ELF-1 (cell line): ENCODE measurements around the gene GAS2L3.
"Not testable (repeated sequence)": the region's sequence is repeated elsewhere in the genome, so short reads cannot be mapped to it uniquely, and the experiment has no call there.

Experiments used
- DNase-seq: peaks from one replicate; pipeline ENCODE4 v3.0.0-alpha.2; 2016; ENCODE audit warnings: low read depth, low spot score

GAS2L3 gene

DNA sequence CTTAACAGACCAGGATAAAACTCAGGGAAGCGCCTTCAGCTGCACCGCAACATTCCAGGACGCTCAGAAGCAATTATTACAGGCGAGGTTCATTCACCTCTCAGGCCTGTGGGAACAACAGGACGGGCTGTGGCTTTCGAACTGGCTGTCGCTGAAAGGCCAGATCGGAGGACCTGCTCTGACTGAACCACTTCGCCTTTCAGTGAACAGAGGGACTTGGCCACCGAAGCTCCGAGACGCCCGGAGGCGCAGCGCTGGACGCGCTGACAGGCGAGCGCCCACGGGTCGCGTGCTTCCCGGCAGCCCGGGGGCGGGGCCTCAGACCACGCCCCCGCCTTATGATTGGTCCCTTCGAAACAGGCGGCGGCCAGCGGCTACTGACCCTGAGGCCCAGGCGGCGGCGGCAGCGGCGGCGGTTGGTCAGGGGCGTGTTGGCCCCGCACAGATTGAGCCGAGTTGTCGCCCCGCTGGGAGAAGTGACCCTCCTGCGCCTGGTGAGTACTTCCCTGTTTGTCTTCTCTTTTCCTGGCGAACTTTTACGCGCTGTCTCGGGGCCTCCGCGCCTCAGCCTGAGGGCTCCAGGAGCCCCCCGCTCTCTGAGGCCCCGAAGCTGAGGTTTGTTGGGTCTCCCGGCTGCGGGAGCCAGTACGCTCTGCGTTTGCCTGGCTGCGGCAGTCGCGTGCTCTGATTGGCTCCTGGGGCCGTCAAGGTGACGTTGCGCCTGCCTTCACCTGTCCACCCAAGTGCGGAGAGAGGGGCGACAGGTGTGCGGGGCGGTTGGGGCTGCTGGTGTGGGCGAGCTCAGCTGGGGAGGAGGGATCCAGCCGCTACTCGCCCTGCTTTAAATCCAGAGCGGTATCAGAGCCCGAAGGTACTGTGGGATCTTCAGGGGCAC, at the start of gene GAS2L3:
GAS2L3 (plus strand) TSS at position 393 of the 895 bp plus-strand sequence. CDS start 21,221 bp downstream, outside the sequence.
- DNase-seq: peak; percentile 97

DNA sequence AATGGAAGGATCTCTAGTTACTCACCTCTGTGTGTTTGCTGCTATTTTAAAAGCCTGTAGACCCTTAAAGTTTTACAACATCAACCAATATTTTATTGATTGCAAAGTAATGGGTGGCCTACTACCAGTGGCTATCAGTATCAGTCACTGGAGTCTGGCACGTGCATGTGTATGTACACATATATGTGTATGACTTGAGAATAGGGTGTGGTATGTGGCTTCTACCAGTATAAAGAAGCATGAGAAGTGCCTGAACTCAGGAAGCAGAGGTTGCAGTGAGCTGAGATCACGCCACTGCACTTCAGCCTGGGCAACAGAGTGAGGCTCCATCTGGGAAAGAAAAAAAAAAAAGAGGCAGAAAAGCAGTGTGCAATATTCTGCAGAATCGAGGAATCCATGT, 45.5 kb upstream of the GAS2L3 start:
- DNase-seq: no peak

DNA sequence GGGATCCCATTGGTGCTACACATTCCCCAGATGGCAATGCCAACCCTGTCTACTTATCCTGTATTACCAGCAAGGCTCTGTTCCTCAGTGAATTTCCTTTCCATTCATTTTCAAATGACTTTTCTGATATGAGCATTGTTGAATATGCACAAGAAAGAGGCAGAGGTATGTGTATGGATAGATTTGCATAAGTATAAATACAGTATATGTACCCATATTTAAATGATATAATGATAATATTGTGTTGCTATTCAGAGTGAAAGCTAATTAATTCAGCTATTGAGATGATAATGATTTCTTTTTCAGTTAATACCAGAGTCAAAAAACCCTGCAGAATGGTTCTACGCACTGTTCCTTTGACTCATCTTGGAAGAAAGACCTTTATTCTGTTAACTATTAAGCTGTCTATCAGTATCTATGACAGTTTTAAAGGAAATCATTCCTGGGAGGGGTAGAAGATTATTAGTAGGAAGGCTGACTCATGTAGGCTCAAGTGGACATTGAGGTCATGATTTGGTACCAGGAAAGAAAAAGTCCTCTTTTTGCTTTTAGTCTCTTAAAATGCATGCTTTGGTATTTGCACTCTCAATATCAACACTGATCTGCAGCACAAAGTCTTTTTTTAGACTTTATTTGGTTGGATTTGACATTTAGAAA, 44.9 kb upstream of the GAS2L3 start:
- DNase-seq: no peak

DNA sequence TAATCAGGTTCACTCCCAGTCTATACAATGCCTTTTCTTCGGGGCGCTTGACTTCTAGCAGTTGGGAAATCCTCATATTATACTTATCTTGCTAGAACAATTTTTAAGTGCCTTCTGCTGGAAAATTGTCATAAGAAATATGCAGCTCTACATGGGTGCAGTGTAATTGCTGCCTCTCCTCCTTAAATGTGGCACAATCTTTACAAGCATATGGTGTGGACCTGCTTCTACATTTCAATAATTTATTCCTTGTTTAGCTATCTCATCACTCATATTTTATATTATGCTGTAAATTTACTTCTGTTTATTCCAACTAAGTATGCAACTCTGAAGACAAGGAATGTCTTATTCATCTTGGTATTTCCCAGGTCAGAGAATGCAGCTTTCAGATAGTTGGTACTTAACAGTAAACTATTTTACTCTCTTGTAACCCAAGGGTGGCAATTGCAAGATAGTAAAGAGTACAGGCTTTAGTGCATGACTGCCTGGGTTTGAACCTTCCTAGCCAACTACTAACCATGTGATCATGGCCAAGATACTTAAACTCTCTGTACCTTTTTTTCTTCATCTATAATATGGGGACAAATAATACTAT, 43.6 kb upstream of the GAS2L3 start:
- no peak for DNase-seq

GRCh38 chr12:100533376-100533775, 40.1 kb upstream of the GAS2L3 start:
- no peak for DNase-seq

DNA sequence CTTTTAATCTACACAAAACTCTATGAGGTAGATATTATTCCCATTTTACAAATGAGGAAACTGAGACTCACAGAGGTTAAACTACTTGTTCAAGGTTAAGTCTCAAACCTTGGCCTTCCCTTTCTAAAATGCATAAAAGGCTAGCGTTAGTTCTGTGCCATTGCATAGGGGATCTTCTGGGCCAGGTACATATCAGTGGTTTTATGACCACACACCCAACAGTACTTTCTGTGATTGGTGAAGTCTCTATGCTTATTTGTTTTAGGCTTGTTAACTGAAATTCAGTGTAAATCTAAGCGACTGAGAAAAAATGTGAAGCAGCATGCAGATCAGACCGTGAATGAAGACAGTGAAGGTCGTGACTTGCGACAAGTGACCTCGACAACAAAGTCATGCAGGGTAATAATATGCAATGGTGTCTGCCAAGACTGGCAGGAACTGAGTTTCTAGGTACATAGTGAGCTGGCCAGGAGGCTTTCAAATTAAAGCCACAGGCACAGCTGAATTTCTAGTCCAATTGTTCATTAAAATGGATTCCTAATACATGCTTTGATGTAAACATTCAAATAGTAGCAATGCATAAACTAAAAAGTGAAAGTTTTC, 38.8 kb upstream of the GAS2L3 start:
- no peak for DNase-seq

GRCh38 chr12:100539202-100539601, 34.3 kb upstream of the GAS2L3 start:
- DNase-seq: peak; percentile 26

DNA sequence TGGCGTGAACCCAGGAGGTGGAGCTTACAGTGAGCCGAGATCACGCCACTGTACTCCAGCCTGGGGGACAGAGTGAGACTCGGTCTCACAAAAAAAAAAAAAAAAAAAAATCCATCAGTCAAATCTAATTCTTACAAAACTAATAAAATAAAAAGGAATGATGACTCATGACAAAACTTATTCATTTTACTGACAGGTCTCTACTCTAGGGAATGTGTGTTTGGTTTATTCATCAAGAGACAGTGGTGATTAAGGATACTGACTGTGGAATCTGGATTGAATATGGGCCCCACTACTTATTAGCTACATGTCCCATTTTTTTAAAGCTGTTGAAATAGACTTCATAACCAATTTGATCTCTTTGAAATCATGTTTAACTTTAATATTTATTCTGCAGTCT, 29.3 kb upstream of the GAS2L3 start:
- DNase-seq: no peak

- no peak for DNase-seq
Measured at GRCh38 chr12:100545092-100545491, 28.4 kb upstream of the GAS2L3 start.

GRCh38 chr12:100553936-100554335, 19.5 kb upstream of the GAS2L3 start:
- DNase-seq: peak; percentile 3

- DNase-seq: peak; percentile 81
Measured at GRCh38 chr12:100554608-100555077, 18.8 kb upstream of the GAS2L3 start.

DNA sequence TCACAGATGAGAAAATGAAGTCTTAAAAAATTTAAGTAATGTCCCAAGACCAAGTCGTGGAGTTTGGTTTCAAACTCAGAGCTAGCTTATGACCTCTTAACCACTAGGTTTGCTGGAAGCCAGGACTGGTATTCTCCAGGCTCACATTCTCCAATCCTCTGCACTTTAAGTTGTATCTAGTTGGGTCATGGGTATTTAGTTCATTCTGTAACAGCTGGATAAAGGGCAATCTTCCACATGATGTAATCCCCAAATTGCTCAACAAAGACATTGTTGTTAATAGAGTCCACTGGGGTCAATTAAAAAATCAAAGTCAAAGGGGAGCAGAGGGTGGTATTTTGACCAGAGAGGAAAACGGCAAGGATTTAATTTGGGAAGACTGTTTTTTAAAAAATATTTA, 17.8 kb upstream of the GAS2L3 start:
- DNase-seq: no peak

DNA sequence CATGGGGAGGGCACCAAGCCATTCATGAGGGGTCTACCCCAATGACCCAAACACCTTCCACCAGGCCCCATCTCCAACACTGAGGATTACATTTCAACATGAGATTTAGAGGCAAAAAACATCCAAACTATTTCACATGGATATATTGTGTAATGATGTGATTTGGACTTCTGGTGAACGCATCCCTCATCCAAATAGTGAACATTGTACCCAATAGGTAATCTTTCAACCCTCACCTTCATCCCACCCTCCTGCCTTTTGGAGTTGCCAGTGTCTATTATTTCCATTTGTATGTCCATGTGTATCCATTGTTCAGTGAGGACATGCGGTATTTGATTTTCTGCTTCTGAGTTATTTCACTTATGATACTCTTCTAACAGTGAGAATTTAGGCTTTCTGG, 16.1 kb upstream of the GAS2L3 start:
- no peak for DNase-seq

GRCh38 chr12:100559261-100559660, 14.2 kb upstream of the GAS2L3 start:
- DNase-seq: not testable (repeated sequence)

- DNase-seq: no peak
Measured at GRCh38 chr12:100564090-100564489, 9.4 kb upstream of the GAS2L3 start.

DNA sequence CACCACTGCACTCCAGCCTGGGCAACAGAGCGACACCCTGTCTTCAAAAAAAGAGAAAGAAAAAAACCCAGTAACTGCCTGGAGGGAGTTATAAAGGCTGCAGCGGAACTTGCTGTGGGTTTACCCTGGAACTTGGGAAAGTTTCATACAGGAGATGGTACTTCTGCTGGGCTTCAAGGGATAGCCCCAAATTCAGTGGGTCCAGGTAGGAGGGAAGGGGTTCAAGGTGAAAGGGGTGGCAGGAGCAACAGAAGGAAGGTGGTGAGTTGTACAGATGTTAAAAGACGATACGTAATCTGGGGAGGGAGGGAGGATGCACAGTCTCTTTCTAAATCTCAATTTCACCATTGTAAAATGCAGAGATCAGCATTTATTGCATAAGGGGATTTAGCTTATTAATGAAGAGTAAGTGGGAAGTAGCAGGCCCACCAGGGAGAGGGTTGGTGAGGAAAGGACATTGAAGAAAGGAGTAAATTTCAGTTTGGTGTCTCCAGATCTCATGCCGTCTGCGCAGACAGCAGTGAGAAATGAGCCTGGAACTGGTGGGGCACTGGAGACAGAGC, 8.5 kb upstream of the GAS2L3 start:
- DNase-seq: no peak

DNA sequence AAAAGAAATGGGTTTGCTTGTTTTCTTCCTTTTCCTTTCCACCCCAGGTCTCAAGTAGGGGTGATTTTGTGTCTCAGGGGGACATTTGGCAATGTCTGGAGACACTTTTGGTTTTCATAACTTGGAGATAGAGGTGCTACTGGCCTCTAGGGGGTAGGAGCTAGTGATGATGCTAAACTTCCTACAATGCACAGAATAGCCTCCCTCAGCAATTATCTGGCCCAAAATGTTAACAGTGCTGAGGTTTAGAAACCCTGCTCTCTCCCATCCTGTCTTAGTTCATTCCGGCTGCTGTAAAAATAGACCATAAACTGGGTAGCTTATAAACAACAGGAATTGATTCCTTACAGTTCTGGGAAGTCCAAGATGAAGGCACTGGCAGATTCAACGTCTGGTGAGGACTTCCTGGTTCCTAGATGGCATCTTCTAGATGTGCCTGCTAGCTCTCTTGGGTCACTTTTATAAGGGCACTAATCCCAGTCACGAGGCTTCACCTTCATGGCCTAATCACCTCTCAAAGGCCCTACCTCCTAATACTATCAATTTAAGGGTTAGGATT, 7.4 kb upstream of the GAS2L3 start:
- DNase-seq: no peak

DNA sequence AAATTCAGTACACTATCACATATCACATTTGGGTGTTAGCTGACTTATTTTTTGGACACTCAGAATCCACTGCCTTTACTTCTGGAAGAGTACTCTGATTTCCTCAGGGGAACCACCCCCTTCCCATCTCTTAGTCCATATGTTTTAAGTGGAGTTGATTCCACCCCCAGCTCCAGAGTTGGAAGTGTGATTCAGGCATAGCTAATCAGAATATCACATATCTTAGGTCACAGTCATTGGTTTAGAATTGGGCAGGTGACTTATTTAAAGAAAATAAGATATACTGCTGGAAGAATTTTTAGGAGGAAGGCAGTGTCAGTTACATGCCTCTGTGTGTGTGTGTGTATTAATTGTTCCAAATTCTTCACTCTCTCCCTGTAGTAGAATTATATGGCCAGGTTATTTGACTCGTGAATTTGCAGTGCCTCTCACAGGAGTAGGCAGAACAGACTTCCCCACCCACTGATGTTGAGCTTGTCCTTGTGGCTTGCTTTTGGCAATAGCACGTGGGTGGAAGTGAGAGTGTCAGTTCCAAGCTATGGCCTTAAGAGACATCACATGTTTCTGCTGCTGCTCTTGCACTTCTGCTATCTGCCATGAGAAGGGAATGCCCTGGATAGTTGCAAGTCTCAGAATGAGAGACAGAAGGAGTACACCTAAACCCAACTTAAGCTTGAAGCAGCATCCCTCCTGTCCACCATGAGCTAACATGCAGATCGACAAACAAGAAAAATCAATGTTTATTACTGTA, 6.4 kb upstream of the GAS2L3 start:
- DNase-seq: no peak

GRCh38 chr12:100567945-100568344, 5.5 kb upstream of the GAS2L3 start:
- DNase-seq: no peak

DNA sequence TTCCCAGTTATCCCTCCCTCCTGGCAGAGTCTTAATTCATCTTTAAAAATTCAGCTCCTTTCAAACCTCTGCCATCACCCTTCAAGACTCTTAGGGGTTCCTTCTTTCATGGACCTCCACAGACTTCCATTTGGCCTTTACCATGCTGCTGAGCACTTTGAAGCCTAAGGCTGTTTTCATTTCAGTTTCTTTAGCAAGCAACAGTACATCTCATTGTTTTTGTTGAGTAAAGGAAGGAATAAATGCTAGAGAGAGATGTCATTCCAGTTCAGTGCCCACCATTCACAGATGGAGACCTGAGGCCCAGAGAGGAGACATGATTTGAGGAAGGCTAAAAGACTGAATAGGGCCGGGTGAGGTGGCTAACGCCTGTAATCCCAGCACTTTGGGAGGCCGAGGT, 1.3 kb upstream of the GAS2L3 start:
- no peak for DNase-seq
